Thoracic aorta (tissue), 2 donors: ENCODE measurements around the gene MTHFD1. TPM values are rescaled to one million over a fixed set of nuclear protein-coding genes. Genes with fewer than 3 reads are reported as not detected.

ENCODE experiments used
- ATAC-seq: fragments of 150-250 bp; one replicate; pipeline ENCODE4 v1.8.0; 2017; ENCODE audit warnings: low read depth; ENCODE audit not compliant: insufficient number of reproducible peaks, low FRiP score
- DNase-seq: peaks from one replicate; pipeline ENCODE4 v3.0.0-alpha.2; 2020; ENCODE audit warnings: low spot score
- H3K27ac ChIP-seq, 2 donors: fragments of 200-600 bp; sonication (generic); 1 replicate in 1 of 2; 2 replicates in 1 of 2; pipeline ENCODE4 v1.5.1; 2016; ENCODE audit warnings: mild to moderate bottlenecking in 2 of 2, moderate library complexity in 2 of 2
- H3K27me3 ChIP-seq: fragments of 200-600 bp; sonication (generic); replicated peaks from 2 replicates; pipeline ENCODE4 v1.6.0; 2016; ENCODE audit warnings: mild to moderate bottlenecking; ENCODE audit not compliant: insufficient read depth
- H3K36me3 ChIP-seq: fragments of 200-600 bp; sonication (generic); one replicate; pipeline ENCODE4 v1.5.1; 2016
- H3K4me1 ChIP-seq, 2 donors: fragments of 200-600 bp; sonication (generic); 1 replicate in 1 of 2; 2 replicates in 1 of 2; pipeline versions ENCODE4 v1.5.1 to v1.6.0; 2016; ENCODE audit warnings: low read depth in 2 of 2, mild to moderate bottlenecking in 1 of 2; ENCODE audit not compliant: control insufficient read depth in 1 of 2
- H3K4me3 ChIP-seq: fragments of 200-600 bp; sonication (generic); 2 replicates; pipeline ENCODE4 v1.5.1; 2016; ENCODE audit warnings: mild to moderate bottlenecking
- H3K9me3 ChIP-seq: fragments of 200-600 bp; sonication (generic); 2 replicates; pipeline ENCODE4 v1.5.1; 2016
- total RNA-seq, 2 donors: library from RNA; depleted of rRNA; stranded (reverse); fragments of >200 nt; gene quantifications; one replicate each; pipeline versions ENCODE4 v1.1.0 to v1.2.3, GENCODE V29; 2016
- TF ChIP-seq, protein P1 (sequence below): fragments of 200-600 bp; sonication (generic); IDR thresholded peaks from one replicate; pipeline ENCODE4 v1.5.1; 2019; ENCODE audit warnings: antibody characterized with exemption

Gene MTHFD1
- total RNA-seq, 2 donors from 2014 or later, result 26.5 to 33.7 TPM

DNA sequence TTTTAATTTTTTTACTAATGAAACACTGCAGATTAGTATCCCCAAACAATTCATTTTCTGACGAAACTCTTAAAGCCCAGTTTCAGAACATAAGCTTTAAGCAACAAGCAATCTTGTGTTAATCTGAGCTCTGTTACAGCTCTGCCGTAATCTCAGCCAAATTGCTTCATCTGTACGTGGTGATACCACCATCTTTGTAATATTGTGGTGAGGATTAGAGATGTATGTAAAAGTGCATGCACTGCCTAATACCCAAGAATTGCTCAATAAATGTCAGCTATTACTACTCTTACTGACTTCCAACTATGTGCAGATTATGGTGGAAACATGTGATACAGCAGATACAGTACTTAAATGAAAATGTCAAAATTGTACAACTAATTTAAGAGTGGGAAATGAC, 78.9 kb downstream of the MTHFD1 start:
- Histone ChIP-seq H3K4me1 (peaks cover 3 to 5% of the 10 kb centered on the region in 2 donors), H3K36me3 (no peaks in the 10 kb centered on the region), H3K27ac (no peak overlapping the region), H3K4me3 (no peak overlapping the region), H3K27me3 (no peaks in the 10 kb centered on the region), H3K9me3 (no peaks in the 10 kb centered on the region)
- ATAC-seq, result no peak
- no peak for DNase-seq
- TF ChIP-seq, protein P1, sequence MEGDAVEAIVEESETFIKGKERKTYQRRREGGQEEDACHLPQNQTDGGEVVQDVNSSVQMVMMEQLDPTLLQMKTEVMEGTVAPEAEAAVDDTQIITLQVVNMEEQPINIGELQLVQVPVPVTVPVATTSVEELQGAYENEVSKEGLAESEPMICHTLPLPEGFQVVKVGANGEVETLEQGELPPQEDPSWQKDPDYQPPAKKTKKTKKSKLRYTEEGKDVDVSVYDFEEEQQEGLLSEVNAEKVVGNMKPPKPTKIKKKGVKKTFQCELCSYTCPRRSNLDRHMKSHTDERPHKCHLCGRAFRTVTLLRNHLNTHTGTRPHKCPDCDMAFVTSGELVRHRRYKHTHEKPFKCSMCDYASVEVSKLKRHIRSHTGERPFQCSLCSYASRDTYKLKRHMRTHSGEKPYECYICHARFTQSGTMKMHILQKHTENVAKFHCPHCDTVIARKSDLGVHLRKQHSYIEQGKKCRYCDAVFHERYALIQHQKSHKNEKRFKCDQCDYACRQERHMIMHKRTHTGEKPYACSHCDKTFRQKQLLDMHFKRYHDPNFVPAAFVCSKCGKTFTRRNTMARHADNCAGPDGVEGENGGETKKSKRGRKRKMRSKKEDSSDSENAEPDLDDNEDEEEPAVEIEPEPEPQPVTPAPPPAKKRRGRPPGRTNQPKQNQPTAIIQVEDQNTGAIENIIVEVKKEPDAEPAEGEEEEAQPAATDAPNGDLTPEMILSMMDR, result no peak

DNA sequence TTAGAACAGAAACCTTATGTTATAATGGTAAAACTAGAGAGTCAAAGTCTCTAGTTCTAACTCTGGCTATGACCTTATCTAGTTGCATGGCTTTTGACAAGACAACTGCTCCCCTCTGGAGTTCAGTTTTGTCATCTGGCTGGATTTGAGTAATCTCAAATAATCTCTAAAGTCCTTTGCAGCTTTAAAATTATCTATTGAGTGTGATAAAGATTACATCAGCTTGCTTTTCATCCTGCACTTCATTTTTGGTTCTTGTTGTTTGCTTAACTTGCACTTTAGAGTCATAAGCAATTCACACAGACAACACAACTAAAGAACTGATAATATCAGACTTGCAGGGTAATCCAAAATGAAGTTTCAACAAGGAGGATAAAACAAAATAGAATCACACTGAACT, 79.4 kb downstream of the MTHFD1 start:
- DNase-seq (no peak), ATAC-seq (no peak)
- Histone ChIP-seq H3K4me3 (no peak overlapping the region), H3K4me1 (peaks cover 3 to 5% of the 10 kb centered on the region in 2 donors), H3K27me3 (no peaks in the 10 kb centered on the region), H3K27ac (no peak overlapping the region), H3K36me3 (no peaks in the 10 kb centered on the region), H3K9me3 (no peaks in the 10 kb centered on the region)
- TF ChIP-seq, protein P1, result no peak

DNA sequence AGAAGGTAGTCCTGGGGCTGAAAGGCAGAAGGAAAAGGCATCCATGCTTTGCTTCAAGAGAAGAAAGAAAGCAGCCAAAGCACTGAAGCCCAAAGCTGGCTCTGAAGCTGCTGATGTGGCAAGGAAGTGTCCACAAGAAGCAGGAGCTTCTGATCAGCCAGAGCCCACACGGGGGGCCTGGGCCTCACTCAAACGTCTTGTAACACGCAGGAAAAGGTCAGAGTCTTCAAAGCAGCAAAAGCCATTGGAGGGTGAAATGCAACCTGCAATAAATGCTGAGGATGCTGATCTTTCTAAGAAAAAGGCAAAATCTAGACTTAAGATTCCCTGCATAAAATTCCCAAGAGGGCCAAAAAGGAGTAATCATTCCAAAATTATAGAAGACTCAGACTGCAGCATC, 80.3 kb downstream of the MTHFD1 start:
- peak overlapping the region in 1 of 2 donors; percentile 2 for H3K27ac ChIP-seq
- no peaks in the 10 kb centered on the region for H3K27me3 ChIP-seq
- no peak for ATAC-seq
- no peaks in the 10 kb centered on the region for H3K9me3 ChIP-seq
- no peak overlapping the region for H3K4me3 ChIP-seq
- TF ChIP-seq, protein P1, result no peak
- H3K36me3 ChIP-seq, result no peaks in the 10 kb centered on the region
- DNase-seq, result no peak
- H3K4me1 ChIP-seq, result peaks cover 3 to 5% of the 10 kb centered on the region in 2 donors

DNA sequence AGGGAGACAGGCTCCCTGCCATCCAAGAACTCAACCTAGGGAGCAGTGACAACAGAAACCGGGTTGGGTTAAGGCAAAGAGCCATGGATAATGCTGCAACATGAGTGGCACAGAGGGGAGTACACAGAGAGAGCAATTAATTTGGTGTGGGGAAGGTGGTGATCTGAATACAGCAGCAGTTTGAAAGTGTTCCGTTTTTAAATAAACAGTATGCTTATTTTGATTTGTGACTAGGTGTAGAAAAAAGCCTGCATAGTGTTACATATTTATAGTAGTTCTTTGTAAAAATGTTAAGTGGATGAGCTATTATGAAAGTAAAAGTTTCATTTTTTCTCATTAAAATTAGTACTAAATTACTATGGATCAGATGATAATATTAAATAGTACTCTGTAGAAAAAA, 85.9 kb downstream of the MTHFD1 start:
- DNase-seq (no peak), ATAC-seq (no peak)
- Histone ChIP-seq H3K4me1 (no peaks in the 10 kb centered on the region), H3K27ac (no peak overlapping the region), H3K36me3 (no peaks in the 10 kb centered on the region), H3K27me3 (no peaks in the 10 kb centered on the region), H3K4me3 (no peak overlapping the region), H3K9me3 (no peaks in the 10 kb centered on the region)
- TF ChIP-seq, protein P1, result no peak

DNA sequence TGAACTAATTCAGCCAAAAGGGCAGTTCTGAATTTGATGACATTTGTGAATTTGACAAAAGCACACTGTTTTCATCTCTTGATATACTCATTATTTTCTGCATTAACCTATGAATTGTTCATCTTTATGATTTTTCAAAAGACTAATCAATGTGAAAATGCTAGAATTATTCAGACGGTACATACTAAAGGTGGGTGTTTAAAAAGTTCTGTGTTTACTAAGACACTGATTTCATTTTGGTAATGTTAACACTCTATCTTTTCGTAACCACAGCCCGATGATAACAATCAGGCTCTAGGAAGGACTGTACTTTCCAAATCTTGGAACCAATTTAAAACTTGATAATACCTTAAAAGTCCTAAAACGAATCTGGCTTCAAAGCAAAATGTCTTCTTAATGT, 86.5 kb downstream of the MTHFD1 start:
- no peaks in the 10 kb centered on the region for H3K36me3 ChIP-seq
- H3K27me3 ChIP-seq, result no peaks in the 10 kb centered on the region
- no peaks in the 10 kb centered on the region for H3K9me3 ChIP-seq
- no peaks in the 10 kb centered on the region for H3K4me1 ChIP-seq
- TF ChIP-seq, protein P1, result no peak
- no peak overlapping the region for H3K4me3 ChIP-seq
- ATAC-seq, result no peak
- no peak for DNase-seq
- no peak overlapping the region for H3K27ac ChIP-seq
